NCI-H446 treated with DMSO at 0.1 percent for 48 hours (cell line): ENCODE results near the gene CDKN1B.

Experiments used
- DNase-seq: peaks from one replicate; lab custom pipeline; 2025; lab: John Stamatoyannopoulos, UW

CDKN1B gene

DNA sequence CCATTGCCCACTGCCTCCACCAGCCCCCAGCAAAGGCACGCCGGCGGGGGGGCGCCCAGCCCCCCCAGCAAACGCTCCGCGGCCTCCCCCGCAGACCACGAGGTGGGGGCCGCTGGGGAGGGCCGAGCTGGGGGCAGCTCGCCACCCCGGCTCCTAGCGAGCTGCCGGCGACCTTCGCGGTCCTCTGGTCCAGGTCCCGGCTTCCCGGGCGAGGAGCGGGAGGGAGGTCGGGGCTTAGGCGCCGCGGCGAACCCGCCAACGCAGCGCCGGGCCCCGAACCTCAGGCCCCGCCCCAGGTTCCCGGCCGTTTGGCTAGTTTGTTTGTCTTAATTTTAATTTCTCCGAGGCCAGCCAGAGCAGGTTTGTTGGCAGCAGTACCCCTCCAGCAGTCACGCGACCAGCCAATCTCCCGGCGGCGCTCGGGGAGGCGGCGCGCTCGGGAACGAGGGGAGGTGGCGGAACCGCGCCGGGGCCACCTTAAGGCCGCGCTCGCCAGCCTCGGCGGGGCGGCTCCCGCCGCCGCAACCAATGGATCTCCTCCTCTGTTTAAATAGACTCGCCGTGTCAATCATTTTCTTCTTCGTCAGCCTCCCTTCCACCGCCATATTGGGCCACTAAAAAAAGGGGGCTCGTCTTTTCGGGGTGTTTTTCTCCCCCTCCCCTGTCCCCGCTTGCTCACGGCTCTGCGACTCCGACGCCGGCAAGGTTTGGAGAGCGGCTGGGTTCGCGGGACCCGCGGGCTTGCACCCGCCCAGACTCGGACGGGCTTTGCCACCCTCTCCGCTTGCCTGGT, at the start of gene CDKN1B:
TSS of gene CDKN1B (plus strand) at position 576 of the 793 bp plus-strand sequence. CDS start 472 bp downstream, outside the sequence.
- DNase-seq: peak; percentile 93

- DNase-seq: no peak
Measured at GRCh38 chr12:12668005-12668404, 49.2 kb upstream of the CDKN1B start.

- no peak for DNase-seq
Measured at GRCh38 chr12:12669020-12669419, 48.1 kb upstream of the CDKN1B start.

DNA sequence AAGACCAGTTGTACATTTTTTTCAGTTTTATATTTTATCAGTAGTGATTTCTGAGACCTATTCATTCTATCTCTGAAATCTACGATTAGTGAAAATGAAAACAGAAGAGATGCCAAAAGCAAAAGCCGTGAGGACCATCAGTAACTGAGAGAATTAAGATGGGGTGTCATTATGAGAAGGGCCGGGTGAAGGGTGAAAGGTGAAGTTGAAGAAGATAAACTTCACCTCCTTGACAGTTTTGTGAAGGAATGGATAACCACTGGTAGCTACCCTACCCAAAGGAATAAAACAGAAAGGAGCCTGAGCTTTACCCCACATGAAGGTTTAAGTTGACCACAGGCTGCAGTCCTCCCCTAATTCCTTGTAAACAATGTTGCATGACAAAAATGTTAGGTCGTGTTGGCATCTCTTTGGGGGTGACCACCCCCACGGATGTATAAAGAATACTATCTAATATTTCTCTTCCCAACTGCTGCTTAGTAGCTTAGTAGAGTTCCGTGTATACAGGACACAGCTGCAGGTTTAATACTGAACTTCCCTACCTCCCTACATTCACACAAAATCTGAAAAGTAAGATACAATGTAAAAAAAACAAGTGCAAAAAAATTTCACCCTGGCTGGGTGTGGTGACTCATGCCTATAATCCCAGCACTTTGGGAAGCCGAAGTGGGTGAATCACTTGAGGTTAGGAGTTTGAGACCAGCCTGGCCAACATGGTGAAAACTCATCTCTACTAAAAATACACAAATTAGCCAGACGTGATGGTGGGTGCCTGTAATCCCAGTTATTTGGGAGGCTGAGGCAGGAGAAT, 45.1 kb upstream of the CDKN1B start:
- DNase-seq: no peak

DNA sequence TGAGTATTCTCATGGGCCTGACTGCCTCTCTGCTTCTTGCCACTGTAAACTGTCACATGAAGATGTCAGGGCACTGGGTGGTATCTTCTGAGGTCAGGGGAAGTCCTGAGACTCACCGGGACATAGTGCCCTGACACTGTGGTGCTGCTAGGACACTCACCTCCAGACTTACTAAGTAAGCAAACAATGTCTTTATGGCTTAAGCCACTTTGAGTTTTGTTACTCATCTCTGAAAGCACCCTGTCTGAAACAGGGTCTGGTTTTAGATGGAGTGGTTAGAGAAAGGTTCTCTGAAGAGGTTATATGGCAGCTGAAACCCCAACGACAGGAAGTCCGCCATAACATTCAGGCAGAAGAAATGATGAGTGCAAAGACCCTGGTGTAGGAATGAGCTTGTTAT, 43.9 kb upstream of the CDKN1B start:
- no peak for DNase-seq

- no peak for DNase-seq
Measured at GRCh38 chr12:12676605-12677004, 40.6 kb upstream of the CDKN1B start.

DNA sequence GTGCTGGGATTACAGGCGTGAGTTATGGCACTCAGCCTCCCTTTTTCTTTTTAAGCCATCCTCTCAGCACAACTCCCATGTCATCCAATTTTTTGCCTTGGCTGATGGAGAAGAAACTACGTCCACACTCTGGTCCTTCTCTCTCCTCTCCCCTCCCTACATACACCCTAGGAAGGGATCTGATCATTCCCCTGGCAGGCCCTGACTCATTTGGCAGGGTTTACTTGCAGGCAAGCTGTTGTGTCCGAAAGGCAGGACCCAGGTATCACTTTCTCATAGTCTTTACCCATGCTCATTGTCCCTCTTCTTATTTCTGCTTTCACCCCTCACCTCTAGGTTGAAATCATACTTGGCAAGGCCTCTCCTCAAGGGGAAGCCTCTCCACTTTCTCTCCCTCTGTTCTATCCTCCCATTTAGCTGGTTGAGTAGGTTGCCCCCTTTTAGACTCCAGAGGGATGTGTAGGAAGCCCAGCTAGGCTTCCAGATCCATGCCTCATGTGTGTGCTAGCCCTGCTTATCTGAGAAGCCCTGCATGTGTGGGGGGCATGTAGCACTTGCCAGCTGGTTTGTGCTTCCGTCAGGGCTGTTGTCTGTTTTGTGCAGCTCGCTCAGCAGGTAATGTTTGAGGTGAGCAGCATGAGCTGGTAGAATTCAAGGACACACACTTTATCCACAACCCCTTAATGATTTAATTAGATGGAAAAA, 36.0 kb upstream of the CDKN1B start:
- no peak for DNase-seq

DNA sequence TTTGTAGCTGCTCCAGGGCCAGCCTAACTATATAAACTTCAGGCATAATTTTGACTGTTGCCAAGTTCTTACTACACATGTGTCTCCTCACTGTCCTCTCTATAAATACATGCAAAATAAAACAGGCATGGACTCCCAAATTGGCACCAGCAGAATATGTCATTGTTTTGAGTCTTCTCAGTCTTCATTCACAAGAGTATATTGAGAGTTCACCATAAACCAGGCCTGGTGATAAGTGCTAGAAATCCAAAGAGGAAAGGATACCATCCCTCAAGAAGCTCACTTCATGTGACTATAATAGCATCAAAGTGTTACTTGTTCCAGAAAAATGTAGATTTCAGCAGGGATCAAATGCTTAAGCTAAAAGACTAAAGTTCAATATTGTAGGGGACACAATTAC, 34.9 kb upstream of the CDKN1B start:
- no peak for DNase-seq

DNA sequence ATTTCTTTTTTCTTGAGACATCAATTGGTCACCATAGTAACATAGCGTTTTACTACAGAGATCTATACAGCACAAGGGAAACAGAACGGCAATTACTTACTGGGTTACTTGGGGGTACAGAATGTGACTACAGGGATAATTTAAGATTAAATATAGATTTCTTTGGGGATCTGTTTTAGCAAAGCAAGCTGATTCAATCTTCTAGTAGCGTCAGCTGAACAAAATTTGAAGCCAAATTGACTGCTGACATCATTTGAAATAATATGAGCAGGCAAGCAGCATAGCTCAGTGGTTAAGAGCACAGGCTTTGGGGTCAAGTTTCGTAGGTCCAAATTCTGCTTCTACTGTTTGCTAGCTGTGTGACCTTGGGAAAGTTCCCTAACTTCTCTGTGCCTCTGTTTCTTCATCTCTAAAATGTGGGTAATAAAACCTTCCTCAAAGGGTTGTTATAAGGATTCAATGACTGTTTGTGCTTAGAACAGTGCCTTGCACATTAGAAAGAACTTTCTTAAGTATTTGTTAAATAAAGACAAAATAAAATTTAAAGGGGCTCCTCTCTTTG, 34.0 kb upstream of the CDKN1B start:
- DNase-seq: no peak

GRCh38 chr12:12683725-12684124, 33.4 kb upstream of the CDKN1B start:
- peak; percentile 26 for DNase-seq

DNA sequence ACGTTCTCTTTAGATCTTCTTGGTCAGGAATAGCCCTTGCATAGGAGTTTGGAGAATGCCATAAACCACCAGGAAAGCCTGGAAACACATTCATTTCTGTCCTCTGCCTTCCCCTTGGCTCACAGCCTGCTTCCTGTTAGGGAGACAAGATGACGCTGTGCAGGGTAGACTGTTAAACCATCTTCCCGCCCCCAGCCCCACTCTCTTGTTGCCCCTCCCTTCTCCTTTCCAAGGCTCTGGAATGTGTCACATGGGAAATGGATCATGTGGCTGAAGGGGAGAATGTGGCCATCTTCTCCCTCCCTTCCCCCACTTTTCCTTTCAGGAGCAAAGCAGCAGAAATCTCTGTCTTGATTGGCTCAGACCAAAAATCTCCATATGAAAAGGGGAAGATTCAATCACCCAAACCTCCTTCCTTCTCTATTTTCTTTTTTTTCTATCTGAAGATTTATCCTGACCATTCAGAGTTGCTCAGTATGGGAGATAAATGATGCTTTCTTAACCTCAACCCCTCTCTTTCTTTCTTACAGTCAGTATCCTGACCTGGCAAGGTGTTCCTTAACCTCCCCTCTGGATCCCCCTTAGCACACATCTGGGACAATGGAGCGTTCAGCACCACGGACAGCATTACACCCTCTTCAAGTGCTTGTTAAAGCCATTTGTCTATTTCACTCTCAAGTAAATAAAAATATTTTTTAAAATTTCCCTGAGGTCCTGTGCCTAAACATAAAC, 32.6 kb upstream of the CDKN1B start:
- peak; percentile 94 for DNase-seq

DNA sequence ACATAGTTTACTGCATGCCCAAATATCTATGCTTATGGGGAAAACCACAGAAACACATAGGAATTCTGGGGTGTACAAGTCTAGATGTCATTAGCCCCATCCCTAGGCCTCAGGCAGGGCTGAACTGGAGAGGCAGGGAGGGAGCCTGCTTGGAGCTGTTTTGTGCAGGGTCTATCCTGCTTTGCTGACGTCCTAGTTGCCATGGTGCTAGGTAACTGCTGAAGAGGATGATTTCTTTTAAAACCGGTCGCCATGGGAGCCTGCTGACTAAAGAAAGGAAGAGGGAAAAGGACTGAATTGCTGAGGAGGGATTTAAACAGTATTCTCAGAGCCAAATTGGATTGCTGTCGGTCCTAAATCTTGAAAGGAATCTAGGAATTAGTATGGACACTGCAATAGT, 31.9 kb upstream of the CDKN1B start:
- peak; percentile 7 for DNase-seq

DNA sequence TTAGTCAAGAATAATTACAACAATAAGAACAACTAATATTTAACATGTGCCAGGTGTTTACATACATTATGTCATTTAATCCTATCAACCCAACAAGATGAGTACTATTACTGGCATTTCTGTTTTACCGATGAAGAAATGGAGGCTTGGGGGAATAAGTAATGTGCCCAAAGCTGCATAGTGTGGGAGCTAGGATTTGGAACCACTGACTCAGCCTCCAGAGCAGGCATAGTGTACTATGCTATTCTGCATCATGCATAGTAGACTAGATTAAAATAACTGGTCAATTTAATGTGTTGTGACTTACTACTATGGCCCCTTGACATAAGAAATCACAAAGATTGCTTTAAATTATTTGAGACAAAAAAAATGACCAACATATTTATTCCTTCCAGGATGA, 30.7 kb upstream of the CDKN1B start:
- no peak for DNase-seq

DNA sequence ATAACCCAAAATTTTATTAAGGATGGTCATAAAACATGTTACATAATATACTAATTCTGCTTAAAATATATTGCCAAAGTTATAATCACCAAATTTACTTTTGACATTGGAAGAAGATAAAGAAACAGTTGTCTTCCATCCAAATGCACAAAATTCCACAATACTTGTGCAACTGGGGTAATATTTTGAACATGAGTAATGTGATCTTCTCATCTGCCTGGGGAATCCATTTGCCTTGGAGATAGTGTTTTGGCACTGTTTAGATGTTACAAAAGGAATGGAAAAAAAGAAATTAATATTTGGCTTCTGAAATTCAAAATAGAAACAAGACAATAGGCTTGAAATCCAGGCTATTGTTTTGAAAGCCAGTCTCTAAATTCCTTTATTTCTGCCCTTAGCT, 30.2 kb upstream of the CDKN1B start:
- DNase-seq: no peak

GRCh38 chr12:12689647-12690300, 27.4 kb upstream of the CDKN1B start:
- DNase-seq: no peak

DNA sequence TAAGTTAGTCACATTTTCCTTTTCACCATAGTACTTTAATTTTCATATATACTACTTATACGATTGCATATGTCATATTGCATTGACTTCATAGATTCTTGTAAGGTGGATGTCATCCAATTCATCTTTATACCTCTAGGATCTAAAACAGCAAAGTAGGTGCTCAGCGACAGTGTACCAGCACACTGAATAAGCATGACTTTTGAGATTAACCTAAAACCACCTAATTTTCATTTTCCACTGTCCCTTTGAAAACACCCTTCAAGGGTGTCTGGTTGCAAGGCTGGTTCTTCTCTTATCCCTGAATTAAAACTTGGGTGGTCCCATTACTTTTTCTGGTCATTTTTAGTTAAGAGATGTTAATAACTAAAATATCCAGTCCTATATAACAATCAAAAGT, 25.6 kb upstream of the CDKN1B start:
- DNase-seq: no peak

DNA sequence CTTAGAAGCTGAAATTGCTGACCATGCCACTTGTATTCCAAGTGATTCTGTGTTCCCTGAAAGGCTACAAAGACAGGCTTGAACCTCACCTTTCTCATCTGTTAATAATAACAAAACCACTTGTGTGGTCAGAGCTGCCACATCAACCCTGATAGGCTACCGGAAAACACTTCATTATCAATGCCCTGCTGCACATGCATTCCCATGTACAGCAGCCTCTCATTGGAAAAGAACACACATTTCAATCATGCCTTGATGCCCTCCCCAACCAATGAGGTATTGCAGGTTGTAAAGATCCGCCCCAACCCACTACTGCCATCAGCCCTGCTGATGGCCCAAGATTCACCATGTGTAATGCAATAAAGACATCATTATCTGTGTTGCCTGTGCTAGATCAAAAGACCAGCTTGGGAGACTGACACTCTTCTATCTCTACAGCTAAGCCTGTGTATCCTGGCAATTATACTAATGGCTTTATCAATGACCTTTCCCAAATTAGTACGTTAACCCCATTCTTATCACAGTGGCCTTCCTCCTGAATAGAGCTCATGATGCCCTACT, 24.0 kb upstream of the CDKN1B start:
- no peak for DNase-seq

GRCh38 chr12:12696562-12697383, 20.4 kb upstream of the CDKN1B start:
- peak; percentile 67 for DNase-seq

- no peak for DNase-seq
Measured at GRCh38 chr12:12699345-12699744, 17.8 kb upstream of the CDKN1B start.

DNA sequence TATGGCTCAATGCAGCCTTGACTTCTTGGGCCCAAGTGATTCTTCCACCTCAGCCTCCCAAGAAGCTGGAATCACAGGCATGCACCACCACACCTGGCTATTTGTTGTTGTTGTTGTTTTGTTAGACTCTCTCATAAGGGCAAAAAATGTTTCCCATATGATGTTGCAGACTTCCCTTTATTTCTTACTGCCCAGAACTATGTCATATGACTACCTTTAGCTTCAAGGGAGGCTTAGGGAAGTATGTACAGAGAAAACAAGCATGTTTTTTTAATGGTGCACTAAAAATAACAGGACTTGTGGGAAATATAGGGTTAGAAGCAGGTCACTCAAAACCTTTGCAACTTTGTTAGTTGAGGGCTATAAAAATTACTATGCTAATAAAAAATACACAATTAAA, 16.9 kb upstream of the CDKN1B start:
- no peak for DNase-seq
